Ishikawa (cell line): ENCODE data around the gene KLKB1.

Experiments
- CEBPB ChIP-seq: IDR thresholded peaks from 2 replicates; pipeline ENCODE4 v1.6.1; 2012
- CREB1 ChIP-seq: IDR thresholded peaks from 2 replicates; pipeline ENCODE4 v1.6.1; 2012; ENCODE audit warnings: low read depth
- EGR1 ChIP-seq: IDR thresholded peaks from 2 replicates; pipeline ENCODE4 v1.6.1; 2012
- EP300 ChIP-seq: IDR thresholded peaks from 2 replicates; pipeline ENCODE4 v1.6.1; 2012; ENCODE audit warnings: borderline replicate concordance
- FOXM1 ChIP-seq: IDR thresholded peaks from 2 replicates; pipeline ENCODE4 v1.6.1; 2012; ENCODE audit warnings: low read depth, borderline replicate concordance
- MAX ChIP-seq: IDR thresholded peaks from 2 replicates; pipeline ENCODE4 v1.6.1; 2012
- NFIC ChIP-seq: IDR thresholded peaks from 2 replicates; pipeline ENCODE4 v1.6.1; 2012
- RAD21 ChIP-seq: IDR thresholded peaks from 2 replicates; pipeline ENCODE4 v1.6.1; 2012; ENCODE audit warnings: low read depth
- TAF1 ChIP-seq: IDR thresholded peaks from 2 replicates; pipeline ENCODE4 v1.6.1; 2012; ENCODE audit warnings: low read depth, mild to moderate bottlenecking
- TCF12 ChIP-seq: IDR thresholded peaks from 2 replicates; pipeline ENCODE4 v1.6.1; 2012; ENCODE audit warnings: low read depth
- TEAD4 ChIP-seq: IDR thresholded peaks from 2 replicates; pipeline ENCODE4 v1.6.1; 2012
- YY1 ChIP-seq: IDR thresholded peaks from 2 replicates; pipeline ENCODE4 v1.6.1; 2012; ENCODE audit warnings: low read depth
- ZBTB7A ChIP-seq: IDR thresholded peaks from 2 replicates; pipeline ENCODE4 v1.6.1; 2012; ENCODE audit warnings: low read depth
- TF ChIP-seq, protein P1 (sequence below): IDR thresholded peaks from 2 replicates; pipeline ENCODE4 v1.6.1; 2012
- TF ChIP-seq, protein P2 (sequence below): IDR thresholded peaks from 2 replicates; pipeline ENCODE4 v1.6.1; 2012; ENCODE audit warnings: low read depth, mild to moderate bottlenecking

The KLKB1 gene

GRCh38 chr4:186249785-186250754 lies 22.8 kb downstream of the KLKB1 start:
- TF ChIP-seq TAF1, result no peak
- TF ChIP-seq CREB1, result no peak
- TF ChIP-seq, protein P1, sequence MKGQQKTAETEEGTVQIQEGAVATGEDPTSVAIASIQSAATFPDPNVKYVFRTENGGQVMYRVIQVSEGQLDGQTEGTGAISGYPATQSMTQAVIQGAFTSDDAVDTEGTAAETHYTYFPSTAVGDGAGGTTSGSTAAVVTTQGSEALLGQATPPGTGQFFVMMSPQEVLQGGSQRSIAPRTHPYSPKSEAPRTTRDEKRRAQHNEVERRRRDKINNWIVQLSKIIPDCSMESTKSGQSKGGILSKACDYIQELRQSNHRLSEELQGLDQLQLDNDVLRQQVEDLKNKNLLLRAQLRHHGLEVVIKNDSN, result no peak
- TF ChIP-seq NFIC, result no peak
- no peak for TF ChIP-seq FOXM1
- TF ChIP-seq EP300, result no peak
- TF ChIP-seq TCF12, result no peak
- TF ChIP-seq EGR1, result no peak
- no peak for TF ChIP-seq ZBTB7A
- no peak for TF ChIP-seq RAD21
- no peak for TF ChIP-seq TEAD4
- no peak for TF ChIP-seq MAX

DNA sequence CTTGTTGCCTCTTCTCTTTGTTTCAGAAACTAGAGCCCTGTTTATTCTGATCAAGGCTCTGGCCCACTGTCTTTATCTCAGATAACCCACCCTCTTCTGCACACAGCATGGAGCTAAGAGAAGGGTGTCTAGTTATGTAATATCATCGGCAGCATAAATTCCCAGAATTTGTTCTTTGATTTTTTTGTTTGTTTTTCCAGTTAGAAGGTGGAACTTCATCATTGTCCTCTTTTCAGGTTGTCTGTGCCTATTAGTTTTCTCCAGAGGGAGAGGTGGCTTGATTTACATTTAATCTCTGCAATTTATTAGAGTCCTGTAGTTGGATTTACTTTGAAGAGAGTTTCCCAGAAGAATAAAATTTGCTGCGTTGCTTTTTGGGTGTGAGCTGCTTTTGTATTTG lies 23.5 kb downstream of the KLKB1 start:
- TF ChIP-seq NFIC (no peak), TAF1 (no peak), TEAD4 (no peak), RAD21 (no peak), EP300 (no peak), CREB1 (no peak), TCF12 (no peak), MAX (no peak), FOXM1 (no peak), EGR1 (no peak), CEBPB (no peak), ZBTB7A (no peak), YY1 (no peak)
- TF ChIP-seq, protein P1, result no peak
- TF ChIP-seq, protein P2, sequence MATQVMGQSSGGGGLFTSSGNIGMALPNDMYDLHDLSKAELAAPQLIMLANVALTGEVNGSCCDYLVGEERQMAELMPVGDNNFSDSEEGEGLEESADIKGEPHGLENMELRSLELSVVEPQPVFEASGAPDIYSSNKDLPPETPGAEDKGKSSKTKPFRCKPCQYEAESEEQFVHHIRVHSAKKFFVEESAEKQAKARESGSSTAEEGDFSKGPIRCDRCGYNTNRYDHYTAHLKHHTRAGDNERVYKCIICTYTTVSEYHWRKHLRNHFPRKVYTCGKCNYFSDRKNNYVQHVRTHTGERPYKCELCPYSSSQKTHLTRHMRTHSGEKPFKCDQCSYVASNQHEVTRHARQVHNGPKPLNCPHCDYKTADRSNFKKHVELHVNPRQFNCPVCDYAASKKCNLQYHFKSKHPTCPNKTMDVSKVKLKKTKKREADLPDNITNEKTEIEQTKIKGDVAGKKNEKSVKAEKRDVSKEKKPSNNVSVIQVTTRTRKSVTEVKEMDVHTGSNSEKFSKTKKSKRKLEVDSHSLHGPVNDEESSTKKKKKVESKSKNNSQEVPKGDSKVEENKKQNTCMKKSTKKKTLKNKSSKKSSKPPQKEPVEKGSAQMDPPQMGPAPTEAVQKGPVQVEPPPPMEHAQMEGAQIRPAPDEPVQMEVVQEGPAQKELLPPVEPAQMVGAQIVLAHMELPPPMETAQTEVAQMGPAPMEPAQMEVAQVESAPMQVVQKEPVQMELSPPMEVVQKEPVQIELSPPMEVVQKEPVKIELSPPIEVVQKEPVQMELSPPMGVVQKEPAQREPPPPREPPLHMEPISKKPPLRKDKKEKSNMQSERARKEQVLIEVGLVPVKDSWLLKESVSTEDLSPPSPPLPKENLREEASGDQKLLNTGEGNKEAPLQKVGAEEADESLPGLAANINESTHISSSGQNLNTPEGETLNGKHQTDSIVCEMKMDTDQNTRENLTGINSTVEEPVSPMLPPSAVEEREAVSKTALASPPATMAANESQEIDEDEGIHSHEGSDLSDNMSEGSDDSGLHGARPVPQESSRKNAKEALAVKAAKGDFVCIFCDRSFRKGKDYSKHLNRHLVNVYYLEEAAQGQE, result no peak

DNA sequence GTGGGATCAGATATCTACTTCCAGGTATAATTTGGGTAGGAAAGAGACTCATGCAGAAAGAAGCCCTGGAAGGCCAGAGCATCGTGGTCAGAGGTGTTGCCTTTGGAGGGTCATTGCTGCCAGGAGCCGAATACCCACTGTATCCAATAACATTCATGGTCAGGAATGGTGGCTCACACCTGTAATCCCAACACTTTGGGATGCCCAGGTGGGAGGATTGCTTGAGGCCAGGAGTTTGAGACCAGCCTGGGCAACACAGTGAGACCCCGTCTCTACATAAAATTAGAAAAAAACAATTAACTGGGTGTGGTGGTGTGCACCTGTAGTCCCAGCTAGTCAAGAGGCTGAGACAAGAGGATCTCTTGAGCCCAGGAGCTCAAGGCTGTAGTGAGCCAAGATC lies 27.8 kb downstream of the KLKB1 start:
- no peak for TF ChIP-seq MAX
- no peak for TF ChIP-seq CREB1
- TF ChIP-seq TCF12, result no peak
- no peak for TF ChIP-seq TEAD4
- TF ChIP-seq TAF1, result no peak
- TF ChIP-seq RAD21, result no peak
- no peak for TF ChIP-seq CEBPB
- TF ChIP-seq FOXM1, result no peak

DNA sequence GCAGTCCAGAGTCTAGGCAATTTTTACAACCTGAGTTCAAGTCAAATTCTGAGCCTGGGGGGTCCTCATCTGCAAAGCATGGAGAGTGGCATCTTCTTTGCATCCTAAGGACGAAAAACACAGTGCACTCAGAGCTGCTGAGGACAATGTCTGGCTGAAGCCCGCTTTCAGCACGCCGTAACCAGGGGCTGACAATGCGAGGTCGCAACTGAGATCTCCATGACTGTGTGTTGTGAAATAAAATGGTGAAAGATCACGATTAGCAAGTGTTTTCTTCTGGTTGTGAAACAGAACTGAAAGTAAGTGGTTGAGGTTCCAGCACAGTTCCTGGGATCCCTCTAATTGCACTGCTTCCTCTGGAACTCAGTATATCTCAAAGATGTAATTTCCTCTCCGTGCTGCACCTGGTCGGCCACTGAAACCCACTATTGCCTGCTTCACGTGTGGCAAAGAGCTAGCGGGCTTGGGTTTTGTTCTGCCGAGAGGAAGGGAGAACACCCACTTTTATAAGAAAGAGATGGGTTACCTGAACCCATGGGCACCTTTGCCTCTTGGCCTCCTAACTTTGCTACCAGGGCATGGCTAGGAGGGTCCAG lies 31.0 kb downstream of the KLKB1 start:
- TF ChIP-seq, protein P2, result no peak
- TF ChIP-seq YY1 (no peak), CEBPB (no peak)
- TF ChIP-seq, protein P1, result no peak

GRCh38 chr4:186260117-186260503 lies 32.8 kb downstream of the KLKB1 start:
- TF ChIP-seq TAF1 (no peak), RAD21 (no peak), EP300 (no peak), CREB1 (no peak), MAX (no peak)
- TF ChIP-seq, protein P2, result no peak
